Osteocyte (in vitro differentiated cells): ENCODE results near the gene DNAJC13. TPM values are rescaled to one million over a fixed set of nuclear protein-coding genes. Genes with fewer than 3 reads are reported as not detected.

ENCODE experiments used
- DNase-seq: peaks from one replicate; pipeline ENCODE4 v3.0.0; 2021; ENCODE audit warnings: mixed read lengths; ENCODE audit not compliant: unreplicated experiment; ENCODE audit errors: extremely low spot score
- H3K27ac Mint-ChIP-seq: one replicate; pipeline ENCODE4 v1.8.0; 2021; ENCODE audit warnings: mild to moderate bottlenecking, mixed read lengths; ENCODE audit not compliant: unreplicated experiment
- H3K27me3 Mint-ChIP-seq: one replicate; pipeline ENCODE4 v1.8.0; 2021; ENCODE audit warnings: mixed read lengths; ENCODE audit not compliant: unreplicated experiment
- H3K36me3 Mint-ChIP-seq: one replicate; pipeline ENCODE4 v1.8.0; 2021; ENCODE audit warnings: mixed read lengths; ENCODE audit not compliant: unreplicated experiment
- H3K4me1 Mint-ChIP-seq: one replicate; pipeline ENCODE4 v1.8.0; 2021; ENCODE audit warnings: mixed read lengths; ENCODE audit not compliant: unreplicated experiment
- H3K4me3 Mint-ChIP-seq: one replicate; pipeline ENCODE4 v1.8.0; 2021; ENCODE audit warnings: mild to moderate bottlenecking, moderate library complexity, mixed read lengths; ENCODE audit not compliant: unreplicated experiment
- H3K9me3 Mint-ChIP-seq: one replicate; pipeline ENCODE4 v1.8.0; 2021; ENCODE audit warnings: mixed read lengths; ENCODE audit not compliant: unreplicated experiment
- total RNA-seq: library from RNA; stranded (reverse); gene quantifications from 2 replicates; pipeline ENCODE4 v1.2.1, GENCODE V29; 2021
- TF ChIP-seq, protein P1 (sequence below): fragments of 200-600 bp; sonication (generic); IDR thresholded peaks from 2 replicates; pipeline ENCODE4 v1.5.0; 2021; ENCODE audit warnings: antibody characterized with exemption, mild to moderate bottlenecking, moderate library complexity

DNAJC13 gene
- total RNA-seq, 1 donor from 2014 or later = 57.1 TPM

GRCh38 chr3:132459551-132459950 lies 42.2 kb downstream of the DNAJC13 start:
- no peak overlapping the region for H3K4me3 Mint-ChIP-seq
- no peak for DNase-seq
- H3K9me3 Mint-ChIP-seq = no peaks in the 10 kb centered on the region
- peaks cover 11% of the 10 kb centered on the region for H3K4me1 Mint-ChIP-seq
- no peak overlapping the region for H3K27ac Mint-ChIP-seq
- TF ChIP-seq, protein P1, sequence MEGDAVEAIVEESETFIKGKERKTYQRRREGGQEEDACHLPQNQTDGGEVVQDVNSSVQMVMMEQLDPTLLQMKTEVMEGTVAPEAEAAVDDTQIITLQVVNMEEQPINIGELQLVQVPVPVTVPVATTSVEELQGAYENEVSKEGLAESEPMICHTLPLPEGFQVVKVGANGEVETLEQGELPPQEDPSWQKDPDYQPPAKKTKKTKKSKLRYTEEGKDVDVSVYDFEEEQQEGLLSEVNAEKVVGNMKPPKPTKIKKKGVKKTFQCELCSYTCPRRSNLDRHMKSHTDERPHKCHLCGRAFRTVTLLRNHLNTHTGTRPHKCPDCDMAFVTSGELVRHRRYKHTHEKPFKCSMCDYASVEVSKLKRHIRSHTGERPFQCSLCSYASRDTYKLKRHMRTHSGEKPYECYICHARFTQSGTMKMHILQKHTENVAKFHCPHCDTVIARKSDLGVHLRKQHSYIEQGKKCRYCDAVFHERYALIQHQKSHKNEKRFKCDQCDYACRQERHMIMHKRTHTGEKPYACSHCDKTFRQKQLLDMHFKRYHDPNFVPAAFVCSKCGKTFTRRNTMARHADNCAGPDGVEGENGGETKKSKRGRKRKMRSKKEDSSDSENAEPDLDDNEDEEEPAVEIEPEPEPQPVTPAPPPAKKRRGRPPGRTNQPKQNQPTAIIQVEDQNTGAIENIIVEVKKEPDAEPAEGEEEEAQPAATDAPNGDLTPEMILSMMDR = no peak
- H3K27me3 Mint-ChIP-seq = no peaks in the 10 kb centered on the region
- peaks cover 64% of the 10 kb centered on the region for H3K36me3 Mint-ChIP-seq

DNA sequence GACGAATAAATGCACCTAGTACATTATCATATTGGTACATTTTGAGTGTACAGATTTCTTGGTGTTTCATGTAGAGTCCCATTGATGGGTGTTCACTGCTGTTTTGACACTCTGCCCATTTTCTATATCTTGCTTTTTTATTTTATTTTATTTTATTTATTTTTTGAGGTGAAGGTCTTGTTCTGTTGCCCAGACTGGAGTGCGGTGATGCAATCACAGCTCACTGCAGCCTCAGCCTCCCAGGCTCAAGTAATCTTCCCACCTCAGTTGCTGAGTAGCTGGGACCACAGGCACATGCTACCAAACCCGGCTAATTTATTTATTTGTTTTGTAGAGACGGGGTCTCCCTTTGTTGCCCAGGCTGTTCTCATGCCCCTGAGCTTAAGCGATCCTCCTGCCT lies 44.2 kb downstream of the DNAJC13 start:
- peaks cover 47% of the 10 kb centered on the region for H3K36me3 Mint-ChIP-seq
- no peaks in the 10 kb centered on the region for H3K27me3 Mint-ChIP-seq

DNA sequence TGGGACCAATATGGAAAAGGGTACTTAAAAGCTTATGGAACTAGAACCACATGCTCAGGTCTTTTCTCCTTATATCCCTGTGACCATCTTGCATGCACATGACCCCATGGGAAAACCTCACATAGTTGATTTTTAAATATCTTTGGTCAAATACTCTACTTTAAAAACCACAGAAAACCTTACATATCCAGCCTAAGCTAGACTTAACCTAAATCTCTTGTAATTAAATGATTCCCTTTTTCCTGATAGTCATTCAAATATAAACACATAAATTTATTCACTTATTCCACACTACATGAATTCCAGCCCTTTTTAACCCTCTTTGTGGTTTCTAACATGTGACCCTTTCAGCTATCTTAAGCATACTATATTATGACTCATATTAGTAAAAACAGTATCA lies 46.8 kb downstream of the DNAJC13 start:
- no peaks in the 10 kb centered on the region for H3K27me3 Mint-ChIP-seq
- peak overlapping the region; percentile 73 for H3K27ac Mint-ChIP-seq
- no peak overlapping the region for H3K4me3 Mint-ChIP-seq
- TF ChIP-seq, protein P1 = no peak
- no peaks in the 10 kb centered on the region for H3K9me3 Mint-ChIP-seq
- H3K4me1 Mint-ChIP-seq = peaks cover 14% of the 10 kb centered on the region
- H3K36me3 Mint-ChIP-seq = peaks cover 42% of the 10 kb centered on the region
- no peak for DNase-seq

More for the DNA sequence above, 44.2 kb downstream of the DNAJC13 start:
- H3K27ac Mint-ChIP-seq = no peak overlapping the region
- peaks cover 14% of the 10 kb centered on the region for H3K4me1 Mint-ChIP-seq
- no peaks in the 10 kb centered on the region for H3K9me3 Mint-ChIP-seq
- TF ChIP-seq, protein P1 = no peak
- no peak for DNase-seq
- H3K4me3 Mint-ChIP-seq = no peak overlapping the region

GRCh38 chr3:132469326-132469725 lies 52.0 kb downstream of the DNAJC13 start:
- Mint-ChIP-seq H3K4me3 (no peak overlapping the region), H3K36me3 (peaks cover 27% of the 10 kb centered on the region), H3K9me3 (no peaks in the 10 kb centered on the region), H3K4me1 (peaks cover 5% of the 10 kb centered on the region), H3K27me3 (no peaks in the 10 kb centered on the region), H3K27ac (no peak overlapping the region)
- no peak for DNase-seq
- TF ChIP-seq, protein P1 = no peak

- DNase-seq = no peak
- Mint-ChIP-seq H3K27ac (peak overlapping the region; percentile 87), H3K36me3 (peaks cover 32% of the 10 kb centered on the region), H3K9me3 (no peaks in the 10 kb centered on the region), H3K27me3 (no peaks in the 10 kb centered on the region), H3K4me1 (peaks cover 15% of the 10 kb centered on the region), H3K4me3 (peak overlapping the region; percentile 49)
- TF ChIP-seq, protein P1 = no peak
These were observed 68.8 kb downstream of the DNAJC13 start for GRCh38 chr3:132486099-132486498.
